Left ventricle myocardium inferior (tissue), 1 donor: ENCODE measurements around the gene PPP6C. TPM values are rescaled to one million over a fixed set of nuclear protein-coding genes. Genes with fewer than 3 reads are reported as not detected.
A peak's percentile ranks its signal among the peaks of the same experiment; 100 is the strongest.
"Not testable (repeated sequence)": the region's sequence is repeated elsewhere in the genome, so short reads cannot be mapped to it uniquely, and the experiment has no call there.

ENCODE experiments used
- DNase-seq: peaks from one replicate; pipeline ENCODE4 v3.0.0-alpha.2; 2020
- H3K27ac ChIP-seq: fragments of 200-600 bp; replicated peaks from 2 replicates; pipeline ENCODE4 v1.8.0; 2021
- H3K27me3 ChIP-seq: fragments of 200-600 bp; 2 replicates; pipeline ENCODE4 v1.8.0; 2021; ENCODE audit warnings: low read depth
- H3K36me3 ChIP-seq: fragments of 200-600 bp; 2 replicates; pipeline ENCODE4 v1.8.0; 2021
- H3K4me1 ChIP-seq: fragments of 200-600 bp; 2 replicates; pipeline ENCODE4 v1.8.0; 2021
- H3K4me3 ChIP-seq: fragments of 200-600 bp; 2 replicates; pipeline ENCODE4 v1.8.0; 2021; ENCODE audit warnings: mild to moderate bottlenecking, moderate library complexity
- H3K9me3 ChIP-seq: fragments of 200-600 bp; replicated peaks from 2 replicates; pipeline ENCODE4 v1.8.0; 2021
- CTCF ChIP-seq: fragments of 200-600 bp; IDR thresholded peaks from 2 replicates; pipeline ENCODE4 v1.8.0; 2021; ENCODE audit warnings: antibody characterized with exemption, mild to moderate bottlenecking, borderline replicate concordance
- intact Hi-C: fragments of 100-400 bp; cut with micrococcal nuclease; formaldehyde crosslinking; loops from one replicate; pipeline ENCODE4 v1.11.0; 2022
- total RNA-seq: library from RNA; stranded (reverse); fragmentation: NEBNext Ultra II Directional; extraction: Animal tissue kit (Norgen Biotek cat#: 25700); gene quantifications from one replicate; pipeline ENCODE4 v1.2.1, GENCODE V29; 2021
- donor health status: DM: no; HTN: yes; CAD: no; lungs with severe emphysema.

PPP6C gene
- total RNA-seq, 1 donor from 2014 or later: 36.4 TPM

- DNase-seq: no peak
- Histone ChIP-seq H3K36me3 (peaks cover 28% of the 10 kb centered on the region), H3K27ac (peak overlapping the region; percentile 7), H3K4me3 (no peak overlapping the region), H3K9me3 (no peaks in the 10 kb centered on the region), H3K4me1 (peaks cover 45% of the 10 kb centered on the region), H3K27me3 (no peaks in the 10 kb centered on the region)
- intact Hi-C loops: no loop called here
- TF ChIP-seq CTCF: no peak
These were observed 17.4 kb downstream of the PPP6C start for GRCh38 chr9:125172031-125172755.

DNA sequence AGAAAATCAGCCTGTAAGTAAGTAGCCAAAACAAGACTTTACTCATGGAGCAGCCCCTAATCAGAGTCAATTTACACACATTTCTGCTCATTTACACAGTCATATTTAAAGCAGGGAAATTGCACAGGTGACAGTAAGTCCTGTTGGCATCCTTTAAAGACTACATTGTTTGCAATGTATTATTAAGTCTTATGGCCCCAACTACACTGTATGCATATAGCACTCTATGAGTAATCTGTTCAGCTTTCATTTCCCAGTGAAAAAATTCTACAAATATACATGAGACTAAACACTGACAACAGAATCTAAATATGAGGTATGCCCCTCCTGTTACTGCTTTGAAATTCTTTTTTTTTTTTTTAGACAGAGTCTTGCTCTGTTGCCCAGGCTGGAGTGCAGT lies 19.7 kb downstream of the PPP6C start:
- intact Hi-C loops: no loop called here
- Histone ChIP-seq H3K9me3 (no peaks in the 10 kb centered on the region), H3K27ac (no peak overlapping the region), H3K4me3 (no peak overlapping the region), H3K27me3 (no peaks in the 10 kb centered on the region), H3K36me3 (peaks cover 28% of the 10 kb centered on the region), H3K4me1 (peaks cover 32% of the 10 kb centered on the region)
- TF ChIP-seq CTCF: no peak
- DNase-seq: no peak

DNA sequence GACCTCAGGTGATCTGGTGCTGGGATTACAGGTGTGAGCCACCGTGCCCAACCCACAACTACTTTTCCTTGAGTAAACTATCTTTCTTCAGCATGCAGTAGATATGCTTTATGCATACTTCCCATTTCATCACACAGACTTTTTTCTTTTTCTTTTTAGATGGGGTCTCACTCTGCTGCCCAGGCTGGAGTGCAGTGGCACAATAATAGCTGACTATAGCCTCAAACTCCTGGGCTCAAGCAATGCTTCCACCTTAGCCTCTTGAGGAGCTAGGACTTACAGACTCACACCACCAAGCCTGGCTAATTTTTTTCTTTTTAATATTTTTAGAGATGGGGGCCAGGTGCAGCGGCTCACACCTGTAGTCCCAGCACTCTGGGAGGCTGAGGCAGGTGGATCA lies 22.8 kb downstream of the PPP6C start:
- no peak for DNase-seq
- no peak for TF ChIP-seq CTCF
- H3K36me3 ChIP-seq: peaks cover 24% of the 10 kb centered on the region
- H3K9me3 ChIP-seq: no peaks in the 10 kb centered on the region
- H3K27me3 ChIP-seq: no peaks in the 10 kb centered on the region
- intact Hi-C loops: no loop called here
- H3K27ac ChIP-seq: no peak overlapping the region
- H3K4me1 ChIP-seq: peaks cover 3% of the 10 kb centered on the region
- H3K4me3 ChIP-seq: no peak overlapping the region

DNA sequence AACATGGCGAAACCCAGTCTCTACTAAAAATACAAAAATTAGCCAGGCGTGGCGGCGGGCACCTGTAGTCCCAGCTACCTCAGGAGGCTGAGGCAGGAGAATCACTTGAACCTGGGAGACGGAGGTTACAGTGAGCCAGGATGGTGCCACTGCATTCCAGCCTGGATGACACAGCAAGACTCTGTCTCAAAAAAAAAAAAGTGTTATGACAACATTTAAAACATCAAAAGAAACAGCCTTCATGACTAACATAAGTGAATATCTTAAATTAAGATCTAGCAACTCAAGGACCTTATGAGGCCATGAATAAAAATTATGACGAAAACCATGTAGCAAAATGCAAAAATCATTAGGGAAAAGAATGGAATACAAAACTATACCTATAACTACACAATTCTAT lies 26.7 kb downstream of the PPP6C start:
- H3K9me3 ChIP-seq, H3K27ac ChIP-seq, H3K36me3 ChIP-seq, DNase-seq, H3K27me3 ChIP-seq, H3K4me3 ChIP-seq, intact Hi-C loops: not testable (repeated sequence)
- peaks cover 16% of the 10 kb centered on the region for H3K4me1 ChIP-seq

DNA sequence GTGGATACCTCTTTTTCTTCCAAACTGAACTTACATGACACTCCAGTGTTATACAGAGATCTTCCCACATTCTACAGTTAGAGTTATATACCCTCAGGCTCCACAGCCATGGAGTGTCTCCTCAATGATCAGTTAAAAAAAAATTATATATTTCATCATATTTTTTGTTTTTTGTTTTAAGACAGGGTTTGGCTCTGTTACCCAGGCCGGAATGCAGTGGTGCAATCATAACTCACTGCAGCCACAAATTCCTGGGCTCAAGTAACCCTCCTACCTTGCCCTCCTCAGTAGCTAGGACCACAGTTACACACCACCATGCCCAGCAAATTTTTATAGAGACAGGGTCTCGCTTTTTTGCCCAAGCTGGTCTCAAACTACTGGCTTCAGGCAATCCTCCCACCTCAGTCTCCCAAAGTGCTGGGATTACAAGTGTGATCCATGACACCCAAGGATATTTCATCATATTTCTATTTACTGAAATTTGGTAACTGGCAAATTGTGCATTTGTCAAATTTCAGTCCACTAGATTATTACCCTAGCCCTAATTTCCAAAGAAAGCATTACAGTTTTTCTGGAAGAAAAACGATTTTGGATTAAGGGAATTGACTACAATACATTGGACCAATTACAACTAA lies 28.2 kb downstream of the PPP6C start:
- intact Hi-C loops: no loop called here
- Histone ChIP-seq H3K27ac (no peak overlapping the region), H3K27me3 (no peaks in the 10 kb centered on the region), H3K4me3 (no peak overlapping the region), H3K36me3 (peaks cover 6% of the 10 kb centered on the region), H3K4me1 (peaks cover 16% of the 10 kb centered on the region), H3K9me3 (no peaks in the 10 kb centered on the region)
- DNase-seq: no peak
- no peak for TF ChIP-seq CTCF

GRCh38 chr9:125160750-125161149 lies 28.9 kb downstream of the PPP6C start:
- peaks cover 6% of the 10 kb centered on the region for H3K36me3 ChIP-seq
- intact Hi-C loops: no loop called here

More at GRCh38 chr9:125160750-125161149, 28.9 kb downstream of the PPP6C start:
- Histone ChIP-seq H3K9me3 (no peaks in the 10 kb centered on the region), H3K4me1 (peaks cover 16% of the 10 kb centered on the region), H3K4me3 (no peak overlapping the region), H3K27me3 (no peaks in the 10 kb centered on the region), H3K27ac (no peak overlapping the region)
- no peak for DNase-seq
- no peak for TF ChIP-seq CTCF
